GM23338 (cell line): ENCODE results near the gene KCNMA1. TPM values are rescaled to one million over a fixed set of nuclear protein-coding genes. Genes with fewer than 3 reads are reported as not detected.
A peak's percentile ranks its signal among the peaks of the same experiment; 100 is the strongest.

Experiments used
- ATAC-seq: fragments of 200-7000 bp; cut with Tn5 transposase; 3 replicates; pipeline ENCODE4 v1.9.1; 2020
- DNase-seq: peaks from one replicate; pipeline ENCODE4 v3.0.0-alpha.2; 2015; ENCODE audit warnings: low spot score
- H2AFZ ChIP-seq: fragments of 200-600 bp; sonication (generic); 2 replicates; pipeline ENCODE4 v1.8.0; 2016; ENCODE audit warnings: antibody characterized with exemption, mild to moderate bottlenecking, moderate library complexity
- H3F3A ChIP-seq: fragments of 200-600 bp; sonication (generic); replicated peaks from 2 replicates; pipeline ENCODE4 v1.8.0; 2017; ENCODE audit warnings: antibody characterized with exemption, mixed run types, low read depth
- H3K27ac ChIP-seq: fragments of 200-600 bp; sonication (generic); 2 replicates; pipeline ENCODE4 v1.6.1; 2016; ENCODE audit warnings: low read depth
- H3K27me3 ChIP-seq: fragments of 200-600 bp; sonication (generic); 2 replicates; pipeline ENCODE4 v1.8.0; 2016; ENCODE audit warnings: mild to moderate bottlenecking, mixed run types, moderate library complexity; ENCODE audit not compliant: insufficient read depth
- H3K36me3 ChIP-seq: fragments of 200-600 bp; sonication (generic); 2 replicates; pipeline ENCODE4 v1.8.0; 2016; ENCODE audit warnings: mild to moderate bottlenecking; ENCODE audit not compliant: insufficient read depth
- H3K4me1 ChIP-seq: fragments of 200-600 bp; sonication (generic); 2 replicates; pipeline ENCODE4 v1.8.0; 2016; ENCODE audit warnings: mild to moderate bottlenecking, moderate library complexity; ENCODE audit not compliant: insufficient read depth
- H3K4me2 ChIP-seq: fragments of 200-600 bp; sonication (generic); 2 replicates; pipeline ENCODE4 v1.7.1; 2017; ENCODE audit warnings: mixed run types
- H3K4me3 ChIP-seq: fragments of 200-600 bp; sonication (generic); 2 replicates; pipeline ENCODE4 v1.6.1; 2016; ENCODE audit warnings: mixed run types
- H3K79me2 ChIP-seq: fragments of 200-600 bp; sonication (generic); replicated peaks from 2 replicates; pipeline ENCODE4 v1.8.0; 2017; ENCODE audit warnings: mild to moderate bottlenecking; ENCODE audit not compliant: insufficient read depth
- H3K9me2 ChIP-seq: fragments of 200-600 bp; sonication (generic); 2 replicates; pipeline ENCODE4 v1.8.0; 2017; ENCODE audit not compliant: insufficient read depth
- H4K20me1 ChIP-seq: fragments of 200-600 bp; sonication (generic); replicated peaks from 2 replicates; pipeline ENCODE4 v1.8.0; 2017; ENCODE audit warnings: mild to moderate bottlenecking; ENCODE audit not compliant: insufficient read depth
- H3K27ac Mint-ChIP-seq: 2 replicates; pipeline ENCODE4 v1.8.0; 2020; ENCODE audit warnings: inconsistent platforms, mild to moderate bottlenecking, moderate library complexity, mixed read lengths
- H3K27me3 Mint-ChIP-seq: 3 replicates; pipeline ENCODE4 v1.8.0; 2022; ENCODE audit warnings: low read depth, mild to moderate bottlenecking, moderate library complexity, mixed read lengths, inconsistent platforms; ENCODE audit not compliant: insufficient read depth, poor library complexity
- H3K36me3 Mint-ChIP-seq: 3 replicates; pipeline ENCODE4 v1.8.0; 2021; ENCODE audit warnings: low read depth, mild to moderate bottlenecking, inconsistent platforms, moderate library complexity, mixed read lengths
- H3K4me1 Mint-ChIP-seq: 3 replicates; pipeline ENCODE4 v1.8.0; 2020; ENCODE audit warnings: mild to moderate bottlenecking, inconsistent platforms, mixed read lengths
- H3K4me3 Mint-ChIP-seq: 3 replicates; pipeline ENCODE4 v1.8.0; 2021; ENCODE audit warnings: moderate library complexity, mild to moderate bottlenecking, inconsistent platforms, mixed read lengths
- H3K9me3 Mint-ChIP-seq: 3 replicates; pipeline ENCODE4 v1.8.0; 2020; ENCODE audit warnings: moderate library complexity, mild to moderate bottlenecking, inconsistent platforms, mixed read lengths
- CREB1 ChIP-seq: fragments of 250-450 bp; sonication (Bioruptor Pico); IDR thresholded peaks from 2 replicates; pipeline ENCODE4 v1.5.0; 2020; ENCODE audit warnings: low read depth, mild to moderate bottlenecking, moderate library complexity
- ETS1 ChIP-seq: IDR thresholded peaks from 2 replicates; pipeline ENCODE4 v1.6.1; 2016; ENCODE audit warnings: antibody characterized with exemption
- EZH2 ChIP-seq: fragments of 200-600 bp; sonication (generic); IDR thresholded peaks from one replicate; pipeline ENCODE4 v1.8.0; 2017; ENCODE audit warnings: antibody characterized with exemption, mild to moderate bottlenecking, low read depth; ENCODE audit not compliant: unreplicated experiment
- ZNF114 ChIP-seq: fragments of 250-450 bp; sonication (Bioruptor Pico); IDR thresholded peaks from 2 replicates; pipeline ENCODE4 v1.5.0; 2020; ENCODE audit warnings: mild to moderate bottlenecking, moderate library complexity
- ZNF331 ChIP-seq: fragments of 250-450 bp; sonication (Bioruptor Pico); IDR thresholded peaks from 2 replicates; pipeline ENCODE4 v1.5.0; 2020; ENCODE audit warnings: low read depth, mild to moderate bottlenecking, moderate library complexity
- polyA plus RNA-seq: library from polyadenylated mRNA; unstranded; fragments of >200 nt; fragmentation: Nextera tagmentation; extraction: Ambion mirVana; gene quantifications from 2 replicates; pipeline ENCODE4 v1.2.1, GENCODE V29; 2016
- total RNA-seq: library from RNA; depleted of rRNA; stranded (reverse); fragments of >200 nt; shearing (Covaris generic); gene quantifications from 2 replicates; pipeline ENCODE4 v1.2.3, GENCODE V29; 2014
- TF ChIP-seq, protein P1 (sequence below): fragments of 250-450 bp; sonication (Bioruptor Pico); IDR thresholded peaks from 2 replicates; pipeline ENCODE4 v1.5.0; 2020; ENCODE audit warnings: mild to moderate bottlenecking, moderate library complexity

The KCNMA1 gene
- total and polyA plus RNA-seq, 2 experiments from 2014 or later: 8.2 to 9.0 TPM

GRCh38 chr10:76921383-76922010, 716.1 kb downstream of the KCNMA1 start (continued):
- TF ChIP-seq, protein P1, sequence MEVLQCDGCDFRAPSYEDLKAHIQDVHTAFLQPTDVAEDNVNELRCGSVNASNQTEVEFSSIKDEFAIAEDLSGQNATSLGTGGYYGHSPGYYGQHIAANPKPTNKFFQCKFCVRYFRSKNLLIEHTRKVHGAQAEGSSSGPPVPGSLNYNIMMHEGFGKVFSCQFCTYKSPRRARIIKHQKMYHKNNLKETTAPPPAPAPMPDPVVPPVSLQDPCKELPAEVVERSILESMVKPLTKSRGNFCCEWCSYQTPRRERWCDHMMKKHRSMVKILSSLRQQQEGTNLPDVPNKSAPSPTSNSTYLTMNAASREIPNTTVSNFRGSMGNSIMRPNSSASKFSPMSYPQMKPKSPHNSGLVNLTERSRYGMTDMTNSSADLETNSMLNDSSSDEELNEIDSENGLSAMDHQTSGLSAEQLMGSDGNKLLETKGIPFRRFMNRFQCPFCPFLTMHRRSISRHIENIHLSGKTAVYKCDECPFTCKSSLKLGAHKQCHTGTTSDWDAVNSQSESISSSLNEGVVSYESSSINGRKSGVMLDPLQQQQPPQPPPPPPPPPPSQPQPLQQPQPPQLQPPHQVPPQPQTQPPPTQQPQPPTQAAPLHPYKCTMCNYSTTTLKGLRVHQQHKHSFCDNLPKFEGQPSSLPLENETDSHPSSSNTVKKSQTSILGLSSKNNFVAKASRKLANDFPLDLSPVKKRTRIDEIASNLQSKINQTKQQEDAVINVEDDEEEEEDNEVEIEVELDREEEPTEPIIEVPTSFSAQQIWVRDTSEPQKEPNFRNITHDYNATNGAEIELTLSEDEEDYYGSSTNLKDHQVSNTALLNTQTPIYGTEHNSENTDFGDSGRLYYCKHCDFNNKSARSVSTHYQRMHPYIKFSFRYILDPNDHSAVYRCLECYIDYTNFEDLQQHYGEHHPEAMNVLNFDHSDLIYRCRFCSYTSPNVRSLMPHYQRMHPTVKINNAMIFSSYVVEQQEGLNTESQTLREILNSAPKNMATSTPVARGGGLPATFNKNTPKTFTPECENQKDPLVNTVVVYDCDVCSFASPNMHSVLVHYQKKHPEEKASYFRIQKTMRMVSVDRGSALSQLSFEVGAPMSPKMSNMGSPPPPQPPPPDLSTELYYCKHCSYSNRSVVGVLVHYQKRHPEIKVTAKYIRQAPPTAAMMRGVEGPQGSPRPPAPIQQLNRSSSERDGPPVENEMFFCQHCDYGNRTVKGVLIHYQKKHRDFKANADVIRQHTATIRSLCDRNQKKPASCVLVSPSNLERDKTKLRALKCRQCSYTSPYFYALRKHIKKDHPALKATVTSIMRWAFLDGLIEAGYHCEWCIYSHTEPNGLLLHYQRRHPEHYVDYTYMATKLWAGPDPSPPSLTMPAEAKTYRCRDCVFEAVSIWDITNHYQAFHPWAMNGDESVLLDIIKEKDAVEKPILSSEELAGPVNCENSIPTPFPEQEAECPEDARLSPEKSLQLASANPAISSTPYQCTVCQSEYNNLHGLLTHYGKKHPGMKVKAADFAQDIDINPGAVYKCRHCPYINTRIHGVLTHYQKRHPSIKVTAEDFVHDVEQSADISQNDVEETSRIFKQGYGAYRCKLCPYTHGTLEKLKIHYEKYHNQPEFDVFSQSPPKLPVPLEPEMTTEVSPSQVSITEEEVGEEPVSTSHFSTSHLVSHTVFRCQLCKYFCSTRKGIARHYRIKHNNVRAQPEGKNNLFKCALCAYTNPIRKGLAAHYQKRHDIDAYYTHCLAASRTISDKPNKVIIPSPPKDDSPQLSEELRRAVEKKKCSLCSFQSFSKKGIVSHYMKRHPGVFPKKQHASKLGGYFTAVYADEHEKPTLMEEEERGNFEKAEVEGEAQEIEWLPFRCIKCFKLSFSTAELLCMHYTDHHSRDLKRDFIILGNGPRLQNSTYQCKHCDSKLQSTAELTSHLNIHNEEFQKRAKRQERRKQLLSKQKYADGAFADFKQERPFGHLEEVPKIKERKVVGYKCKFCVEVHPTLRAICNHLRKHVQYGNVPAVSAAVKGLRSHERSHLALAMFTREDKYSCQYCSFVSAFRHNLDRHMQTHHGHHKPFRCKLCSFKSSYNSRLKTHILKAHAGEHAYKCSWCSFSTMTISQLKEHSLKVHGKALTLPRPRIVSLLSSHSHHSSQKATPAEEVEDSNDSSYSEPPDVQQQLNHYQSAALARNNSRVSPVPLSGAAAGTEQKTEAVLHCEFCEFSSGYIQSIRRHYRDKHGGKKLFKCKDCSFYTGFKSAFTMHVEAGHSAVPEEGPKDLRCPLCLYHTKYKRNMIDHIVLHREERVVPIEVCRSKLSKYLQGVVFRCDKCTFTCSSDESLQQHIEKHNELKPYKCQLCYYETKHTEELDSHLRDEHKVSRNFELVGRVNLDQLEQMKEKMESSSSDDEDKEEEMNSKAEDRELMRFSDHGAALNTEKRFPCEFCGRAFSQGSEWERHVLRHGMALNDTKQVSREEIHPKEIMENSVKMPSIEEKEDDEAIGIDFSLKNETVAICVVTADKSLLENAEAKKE: no peak
- TF ChIP-seq EZH2 (no peak), ZNF331 (CRISPR knock-in tag) (no peak)

GRCh38 chr10:76920581-76920980, 717.0 kb downstream of the KCNMA1 start:
- H3K4me1 ChIP-seq: peaks cover 6% of the 10 kb centered on the region; the same call in 1 of the 2 replicates
- H3K36me3 Mint-ChIP-seq: no peaks in the 10 kb centered on the region
- TF ChIP-seq ZNF114 (CRISPR knock-in tag): no peak
- no peak for TF ChIP-seq ZNF331 (CRISPR knock-in tag)
- TF ChIP-seq CREB1: no peak
- no peak for TF ChIP-seq ETS1

More at GRCh38 chr10:76920581-76920980, 717.0 kb downstream of the KCNMA1 start:
- H3K27ac ChIP-seq: no peak overlapping the region
- H3K4me2 ChIP-seq: no peak overlapping the region
- H3K4me1 Mint-ChIP-seq: peaks cover 16% of the 10 kb centered on the region
- no peaks in the 10 kb centered on the region for H3K9me3 Mint-ChIP-seq
- ATAC-seq (peak; percentile 61; the same call in 2 of the 3 replicates), DNase-seq (no peak)
- H3K27me3 ChIP-seq: no peaks in the 10 kb centered on the region
- H3K4me3 ChIP-seq: no peak overlapping the region
- H3K9me2 ChIP-seq: no peaks in the 10 kb centered on the region
- H3F3A ChIP-seq: no peaks in the 10 kb centered on the region
- H3K27ac Mint-ChIP-seq: no peak overlapping the region
- no peak overlapping the region for H2AFZ ChIP-seq
- no peaks in the 10 kb centered on the region for H3K79me2 ChIP-seq
- peaks cover 2% of the 10 kb centered on the region for H3K27me3 Mint-ChIP-seq
- H3K36me3 ChIP-seq: no peaks in the 10 kb centered on the region
- H4K20me1 ChIP-seq: no peaks in the 10 kb centered on the region
- no peak overlapping the region for H3K4me3 Mint-ChIP-seq
